CD4-positive, alpha-beta T cell treated with Interleukin-12 subunit alpha and Interleukin-12 subunit beta, for 1 hour (primary cell): ENCODE data around the gene TBC1D20.
"Not testable (repeated sequence)": the region's sequence is repeated elsewhere in the genome, so short reads cannot be mapped to it uniquely, and the experiment has no call there.

Experiments used
- DNase-seq: peaks from one replicate; pipeline ENCODE4 v3.0.0-alpha.2; 2020

Gene TBC1D20, protein sequence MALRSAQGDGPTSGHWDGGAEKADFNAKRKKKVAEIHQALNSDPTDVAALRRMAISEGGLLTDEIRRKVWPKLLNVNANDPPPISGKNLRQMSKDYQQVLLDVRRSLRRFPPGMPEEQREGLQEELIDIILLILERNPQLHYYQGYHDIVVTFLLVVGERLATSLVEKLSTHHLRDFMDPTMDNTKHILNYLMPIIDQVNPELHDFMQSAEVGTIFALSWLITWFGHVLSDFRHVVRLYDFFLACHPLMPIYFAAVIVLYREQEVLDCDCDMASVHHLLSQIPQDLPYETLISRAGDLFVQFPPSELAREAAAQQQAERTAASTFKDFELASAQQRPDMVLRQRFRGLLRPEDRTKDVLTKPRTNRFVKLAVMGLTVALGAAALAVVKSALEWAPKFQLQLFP

DNA sequence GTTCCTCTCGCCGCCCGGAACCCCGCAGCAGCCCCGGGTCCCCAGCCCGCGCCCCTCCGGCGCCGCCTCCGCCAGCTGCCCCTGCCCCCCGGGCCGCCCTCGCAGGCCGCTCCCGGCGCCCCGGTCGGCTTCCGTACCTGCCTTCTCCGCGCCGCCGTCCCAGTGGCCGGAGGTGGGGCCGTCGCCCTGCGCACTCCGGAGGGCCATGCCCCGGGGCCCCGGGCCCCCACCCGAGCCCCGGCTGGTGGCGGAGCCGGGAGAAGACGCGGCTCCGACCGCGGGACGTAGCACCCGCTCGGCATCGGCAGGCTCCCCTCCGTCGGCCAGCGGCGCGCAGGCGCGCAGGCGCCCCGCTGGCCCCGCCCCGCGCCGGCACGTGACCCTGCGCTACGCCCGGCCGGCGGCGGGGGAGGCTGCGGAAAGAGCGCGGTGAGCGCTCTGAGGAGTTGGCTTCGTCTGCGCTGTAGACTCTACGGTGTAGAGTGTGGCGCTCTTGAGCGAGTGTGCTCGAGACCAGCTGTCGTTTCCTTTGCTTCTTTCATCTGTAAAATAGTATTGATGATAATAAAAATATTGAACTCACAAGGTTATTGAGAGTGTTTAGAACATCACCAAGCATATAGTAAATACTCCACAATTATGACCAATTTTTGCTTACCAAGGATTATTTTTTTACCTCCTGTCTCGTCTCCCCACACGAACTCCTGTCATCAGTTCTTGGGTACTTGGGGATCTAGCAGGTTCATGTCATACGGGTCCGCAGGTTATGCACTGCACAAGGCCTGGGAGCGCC lies at the start of gene TBC1D20:
Gene TBC1D20 (minus strand): TSS at position 335 of the 793 bp plus-strand sequence. CDS start 128 bp downstream, at position 207.
- peak; percentile 89 for DNase-seq

DNA sequence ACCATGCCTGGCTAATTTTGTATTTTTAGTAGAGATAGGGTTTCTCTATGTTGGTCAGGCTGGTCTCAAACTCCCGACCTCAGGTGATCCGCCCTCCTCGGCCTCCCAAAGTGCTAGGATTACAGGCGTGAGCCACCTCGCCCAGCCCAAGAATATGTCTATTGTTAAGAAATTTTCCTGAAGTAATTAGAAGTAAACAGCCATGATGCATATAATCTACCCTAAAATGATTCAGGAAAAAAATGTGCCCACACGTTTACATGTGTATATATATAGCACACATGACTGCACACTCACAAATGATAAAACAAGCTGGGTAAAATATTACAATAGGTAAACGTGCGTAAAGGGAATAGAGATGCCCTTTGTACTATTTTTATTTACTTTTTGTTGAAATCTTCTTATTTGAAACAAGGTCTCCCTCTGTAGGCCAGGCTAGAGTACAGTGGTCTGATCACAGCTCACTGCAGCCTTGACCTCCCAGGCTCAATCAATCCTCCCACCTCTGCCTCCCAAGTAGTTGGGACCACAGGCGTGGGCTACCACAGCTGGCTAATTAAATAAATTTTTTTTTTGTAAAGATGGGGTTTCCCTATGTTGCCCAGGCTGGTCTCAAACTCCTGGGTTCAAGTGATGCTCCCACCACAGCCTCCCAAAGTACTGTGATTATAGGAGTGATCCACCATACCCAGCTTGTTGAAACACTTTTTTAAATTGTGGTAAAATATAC lies 48.2 kb upstream of the TBC1D20 start:
- DNase-seq, result not testable (repeated sequence)

DNA sequence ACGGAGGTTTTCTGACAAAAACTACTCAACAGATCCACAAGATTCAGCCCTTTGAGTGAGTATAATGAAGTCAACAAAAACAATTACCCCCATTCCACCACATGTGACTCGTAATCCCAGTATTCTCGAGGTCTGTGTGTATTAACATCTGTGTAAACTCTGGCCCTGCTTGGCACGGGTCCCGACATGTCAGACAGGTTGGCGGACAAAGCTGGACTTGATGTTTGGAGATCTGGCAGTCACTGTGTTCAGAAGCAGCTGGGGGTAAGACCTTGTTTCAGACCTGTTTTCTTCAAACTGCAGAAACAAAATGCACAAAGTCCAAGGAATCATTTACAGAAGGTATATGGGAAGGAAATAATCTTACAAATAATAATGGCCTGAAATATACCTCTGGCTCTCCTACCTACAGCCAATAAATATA lies 46.0 kb upstream of the TBC1D20 start:
- DNase-seq, result not testable (repeated sequence)

DNA sequence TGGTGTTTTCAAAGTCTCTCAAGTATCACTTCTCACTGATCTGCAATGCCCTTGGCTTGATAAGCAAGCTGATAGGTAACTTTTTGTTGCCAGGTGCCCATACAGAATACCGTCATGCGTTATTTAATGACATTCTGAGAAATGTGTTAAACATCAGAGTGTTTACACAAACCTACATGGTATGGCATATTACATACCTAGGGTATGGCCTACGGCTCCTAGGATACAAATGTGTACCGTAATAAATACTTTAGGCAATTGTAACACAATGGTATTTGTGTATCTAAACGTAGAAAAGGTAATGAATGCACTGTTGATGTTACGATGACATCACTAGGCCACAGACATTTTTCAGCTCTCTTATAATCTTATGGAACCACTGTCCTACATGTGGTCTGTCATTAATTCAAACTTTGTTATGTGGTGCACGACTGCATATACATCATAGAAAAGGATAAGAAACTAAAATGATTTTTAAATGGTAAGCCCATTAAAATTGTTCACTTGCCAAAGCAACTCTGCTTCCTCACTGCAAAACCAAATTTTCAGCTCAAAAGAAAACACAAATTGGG lies 45.5 kb upstream of the TBC1D20 start:
- no peak for DNase-seq

DNA sequence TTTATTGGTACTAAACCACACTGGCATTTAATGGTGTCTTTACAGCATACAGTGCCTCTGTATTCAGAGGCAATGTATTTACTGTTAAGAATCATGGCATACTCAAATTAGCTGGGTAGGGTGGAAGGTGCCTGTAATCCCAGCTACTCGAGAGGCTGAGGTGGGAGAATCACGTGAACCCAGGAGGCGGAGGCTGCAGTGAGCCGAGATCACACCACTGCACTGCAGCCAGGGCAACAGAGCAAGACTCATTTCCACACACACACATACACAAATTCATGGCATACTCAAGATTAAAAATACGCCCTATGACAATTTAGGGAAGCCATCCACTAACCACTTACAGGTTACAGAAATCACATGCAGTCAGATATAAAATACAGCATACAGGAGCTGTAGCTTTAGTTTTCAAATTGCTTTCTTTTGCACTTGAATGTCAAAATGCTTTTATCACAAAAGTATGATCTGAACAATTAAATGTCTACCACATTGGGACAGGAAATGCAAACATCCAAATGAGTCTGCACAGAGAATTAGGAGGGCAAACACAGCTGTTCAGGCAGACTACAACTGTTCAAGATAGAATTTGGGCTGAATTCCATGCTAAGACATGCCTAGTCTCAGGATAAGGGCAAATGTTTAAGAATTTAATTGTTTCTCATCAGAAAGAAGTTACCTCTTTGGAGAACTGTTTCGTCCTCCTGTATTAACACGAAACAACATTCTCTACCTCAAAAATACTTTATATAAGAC lies 44.8 kb upstream of the TBC1D20 start:
- no peak for DNase-seq

DNA sequence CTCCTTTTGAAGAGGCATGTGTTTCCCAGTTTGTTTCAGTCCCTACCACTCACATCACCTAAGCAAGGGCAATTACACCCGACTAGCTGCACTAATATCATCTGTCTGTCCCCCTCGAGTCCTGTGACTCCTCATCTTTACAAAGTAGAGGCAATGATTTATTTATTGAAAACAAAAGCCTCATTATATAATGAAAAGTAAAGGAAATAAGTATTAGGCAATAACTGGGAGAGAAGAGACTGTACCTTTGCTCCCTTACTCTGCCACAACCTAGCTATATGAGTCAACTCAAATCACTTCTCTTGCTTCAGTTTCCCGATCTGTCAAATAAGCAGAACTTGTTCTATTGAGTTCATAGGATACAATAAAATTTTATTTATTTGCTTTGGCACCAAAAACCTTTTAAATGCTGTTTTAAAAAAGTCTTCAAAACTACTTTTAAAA lies 42.3 kb upstream of the TBC1D20 start:
- DNase-seq, result no peak

DNA sequence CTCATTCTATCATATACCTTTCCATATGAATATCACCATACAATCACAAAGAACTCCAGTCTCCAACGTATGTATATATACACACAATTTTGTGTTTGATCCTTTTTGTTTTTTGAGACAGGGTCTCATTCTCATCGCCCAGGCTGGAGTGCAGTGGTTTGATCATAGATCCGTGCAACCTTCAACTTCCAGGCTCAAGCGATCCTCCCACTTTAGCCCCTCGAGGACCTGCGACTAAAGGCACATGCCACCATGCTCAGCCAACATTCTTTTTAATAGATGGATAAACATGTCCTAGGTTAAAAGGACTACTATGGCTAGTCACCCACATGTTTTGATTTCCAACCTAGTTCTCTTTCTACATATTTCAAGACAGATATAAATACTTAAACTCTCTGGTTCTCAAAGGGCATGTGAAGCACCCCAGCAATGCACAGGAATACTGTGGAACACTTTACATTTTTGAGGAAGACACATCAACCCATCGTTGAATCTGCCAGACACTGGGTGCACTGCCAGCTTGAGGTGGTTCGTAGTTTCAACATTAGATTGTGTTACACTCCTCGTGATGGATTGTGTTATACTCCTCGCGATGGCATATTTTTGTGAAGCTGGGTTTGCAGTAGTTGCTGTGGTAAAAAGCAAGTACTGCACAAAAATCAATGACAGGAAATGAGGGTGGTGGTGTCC lies 40.9 kb upstream of the TBC1D20 start:
- DNase-seq, result no peak

DNA sequence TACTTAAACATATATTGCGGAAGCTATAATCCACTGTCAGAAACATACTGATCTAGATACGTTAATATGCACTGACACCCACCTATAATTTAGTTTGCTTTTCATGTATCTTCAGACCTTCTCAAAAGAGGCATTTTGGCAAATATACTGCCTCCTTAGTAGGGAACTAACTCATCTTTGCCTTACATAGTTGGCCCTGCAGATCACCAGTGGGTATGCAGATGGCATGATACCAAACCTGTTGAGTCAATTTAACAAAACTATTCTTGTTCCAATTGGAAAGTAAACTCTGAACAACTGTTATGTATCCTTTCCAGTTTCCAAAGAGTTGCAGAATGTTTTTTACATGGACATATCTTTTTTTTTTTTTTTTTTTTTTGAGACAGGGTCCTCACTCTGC lies 35.6 kb upstream of the TBC1D20 start:
- DNase-seq, result no peak

DNA sequence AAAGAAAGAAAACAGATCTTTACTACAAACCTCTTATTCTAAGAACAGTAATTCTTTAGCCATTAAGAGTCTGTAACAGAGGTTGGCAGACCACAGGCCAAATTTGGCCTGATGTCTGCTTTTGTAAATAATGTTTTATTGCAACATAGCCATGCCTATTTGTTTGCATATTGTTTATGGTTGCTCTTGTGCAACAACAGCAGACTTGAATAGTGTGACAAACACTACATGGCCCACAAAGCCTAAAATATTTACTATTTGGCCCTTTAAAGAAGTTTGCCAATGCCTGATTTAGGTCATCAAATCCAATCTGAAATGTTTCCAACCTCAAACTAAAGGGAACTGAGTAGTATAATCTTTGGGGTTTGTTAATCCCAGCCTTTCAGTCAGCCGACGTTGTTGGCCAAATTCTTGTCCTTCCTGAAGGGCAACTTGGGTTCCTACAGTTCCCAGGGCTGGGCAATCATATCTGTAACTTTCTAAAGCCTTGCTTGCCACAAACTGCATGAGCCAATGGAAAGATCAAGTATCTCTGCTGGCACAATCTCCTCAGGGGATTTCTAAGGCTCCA lies 33.9 kb upstream of the TBC1D20 start:
- DNase-seq, result no peak

DNA sequence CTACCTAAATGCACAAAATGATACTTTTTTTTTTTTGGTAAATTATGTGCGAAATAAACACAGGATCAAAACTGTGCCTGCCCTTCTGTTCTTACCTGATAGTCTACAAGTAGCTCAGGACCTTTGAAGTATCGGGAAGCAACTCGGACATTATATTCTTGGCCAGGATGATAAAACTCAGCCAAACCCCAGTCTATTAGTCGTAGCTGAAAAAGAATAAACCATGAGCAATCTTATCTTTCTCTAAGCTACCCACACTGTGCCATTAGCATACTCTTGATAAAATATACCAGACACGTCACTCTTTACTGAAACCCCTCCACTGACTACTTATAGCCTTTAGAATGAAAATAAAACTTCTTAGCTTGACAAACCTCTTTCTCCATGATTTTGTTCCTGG lies 29.8 kb upstream of the TBC1D20 start:
- no peak for DNase-seq

DNA sequence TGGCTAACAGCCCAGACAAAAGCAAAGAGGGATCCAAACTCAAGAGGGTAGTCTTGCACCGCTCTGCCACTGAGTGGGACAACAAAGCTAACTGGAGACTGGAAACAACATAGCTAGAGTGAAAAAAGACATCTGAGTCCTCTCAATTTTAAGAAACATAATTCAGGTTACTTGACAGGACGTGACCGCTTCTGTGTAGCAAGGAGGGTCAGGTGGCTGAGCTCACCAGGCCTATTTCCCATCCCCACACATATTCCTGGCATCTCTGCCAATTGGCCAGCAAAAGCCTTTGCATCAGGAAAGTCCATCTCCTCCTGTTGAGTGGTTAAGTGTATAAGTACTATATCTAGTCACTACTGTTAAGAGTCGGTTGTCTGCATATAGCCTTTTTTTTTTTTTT lies 25.3 kb upstream of the TBC1D20 start:
- DNase-seq, result no peak

DNA sequence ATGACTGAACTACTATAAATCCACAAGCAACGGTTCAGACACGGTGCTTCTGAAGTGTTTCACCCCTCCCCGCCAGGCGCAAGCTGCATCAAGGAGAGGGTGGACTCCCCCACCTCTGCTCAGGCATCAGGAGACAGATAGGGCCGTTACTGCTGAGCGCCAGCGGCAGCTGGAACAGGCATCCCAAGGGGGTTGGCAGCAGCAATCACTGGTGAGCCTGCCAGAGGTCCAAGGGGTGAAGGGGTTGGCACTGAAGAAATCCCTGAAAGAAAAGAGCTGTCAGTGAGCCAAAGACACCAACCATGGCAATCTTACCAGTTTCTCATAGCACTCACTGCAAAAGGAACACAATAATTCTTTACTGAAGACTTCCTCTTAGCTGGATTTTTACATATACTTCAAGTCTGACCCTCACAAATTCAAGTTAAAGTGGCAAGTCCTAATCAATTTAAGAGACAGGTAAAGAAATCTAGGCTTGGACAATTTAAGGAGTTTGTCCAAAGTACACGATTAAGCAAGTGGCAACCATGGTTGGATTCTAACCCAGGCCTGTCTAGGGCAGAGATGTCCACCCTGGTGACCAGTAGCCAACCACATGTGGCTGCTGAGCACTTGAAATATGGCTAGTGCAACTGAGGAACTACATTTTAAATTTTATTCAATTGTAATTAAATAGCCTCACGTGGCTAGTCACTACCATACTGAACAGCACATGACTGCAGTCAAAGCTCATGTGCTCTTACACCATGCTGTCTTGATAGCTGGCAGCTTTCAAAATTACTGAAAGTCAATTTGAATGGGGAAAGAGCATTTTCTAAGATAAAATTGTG lies 21.7 kb upstream of the TBC1D20 start:
- no peak for DNase-seq

DNA sequence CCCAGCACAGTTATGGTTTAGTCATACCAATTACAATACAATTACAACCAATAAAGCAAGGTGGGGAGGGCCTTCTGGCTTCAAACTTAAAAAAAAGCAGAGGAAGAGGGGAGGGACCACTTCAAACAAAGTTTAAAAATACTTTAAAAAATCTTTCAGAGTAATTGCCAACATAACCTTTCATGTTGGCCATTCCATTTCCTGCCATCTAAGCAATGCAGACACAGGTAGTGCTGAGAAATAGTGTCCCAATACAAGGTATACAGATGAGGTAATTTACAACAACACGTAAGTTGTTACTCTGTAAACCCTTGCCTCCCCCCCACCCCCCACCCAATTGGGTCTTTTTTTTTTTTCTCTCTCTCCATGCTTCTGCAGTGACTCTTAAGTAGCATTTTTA lies 18.8 kb upstream of the TBC1D20 start:
- DNase-seq, result peak; percentile 40

DNA sequence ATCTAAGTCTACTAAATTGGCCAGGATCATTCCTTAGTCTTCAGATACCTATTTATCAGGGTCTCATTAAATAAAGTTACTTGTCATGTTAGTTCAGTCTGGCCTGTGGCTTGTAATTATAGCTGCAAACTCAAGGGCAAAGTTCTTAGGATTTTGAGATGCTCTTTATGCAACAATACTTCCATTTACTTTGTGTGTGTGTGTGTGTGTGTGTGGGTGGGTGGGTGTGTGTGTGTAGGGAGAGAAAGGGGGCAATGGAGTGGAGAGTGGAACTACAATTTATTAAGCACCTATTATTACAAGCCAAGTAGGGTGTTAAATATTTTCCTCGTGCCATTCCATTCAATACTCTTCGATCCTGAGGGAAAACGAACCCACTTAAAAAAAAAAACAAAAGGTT lies 17.7 kb upstream of the TBC1D20 start:
- DNase-seq, result no peak

DNA sequence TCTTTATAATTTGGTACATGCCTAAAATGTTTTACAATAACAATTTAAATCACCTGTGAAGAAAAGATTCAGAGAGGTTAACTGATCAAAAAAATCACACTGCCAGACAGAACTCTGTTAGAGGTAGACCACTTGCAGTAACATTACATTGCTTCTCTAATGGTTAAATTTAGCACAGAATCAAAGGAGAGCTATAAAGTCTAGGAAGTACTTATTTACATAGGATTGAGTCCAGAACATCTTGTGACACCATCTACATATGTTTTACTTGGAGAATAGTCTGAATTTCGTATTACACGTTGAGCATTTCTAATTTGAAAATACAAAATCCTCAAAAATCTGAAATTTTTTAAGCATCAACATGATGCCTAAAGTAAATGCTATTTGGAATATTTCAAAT lies 17.2 kb upstream of the TBC1D20 start:
- no peak for DNase-seq

DNA sequence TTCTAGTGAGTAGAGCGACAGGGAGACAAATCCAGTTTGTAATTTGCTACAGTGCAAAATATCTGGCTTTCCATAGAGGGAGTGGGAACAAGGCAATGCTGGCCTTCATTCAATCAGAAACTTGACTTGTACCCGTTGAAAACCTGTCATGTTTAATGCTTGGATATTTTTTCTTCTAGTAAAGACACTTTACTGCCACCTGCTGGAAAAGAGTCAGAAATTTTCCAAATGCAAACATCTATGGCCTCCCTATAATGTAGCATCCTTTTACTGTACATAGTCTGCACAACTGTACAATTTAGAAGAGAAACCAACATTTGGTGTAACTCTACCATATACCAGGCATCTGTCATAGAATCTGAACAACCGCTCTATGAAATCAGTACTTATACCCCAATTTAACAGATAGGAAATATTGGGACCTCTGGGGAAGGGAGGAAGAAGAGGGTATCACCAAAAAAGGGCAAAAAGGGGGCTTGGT lies 16.7 kb upstream of the TBC1D20 start:
- peak; percentile 79 for DNase-seq

DNA sequence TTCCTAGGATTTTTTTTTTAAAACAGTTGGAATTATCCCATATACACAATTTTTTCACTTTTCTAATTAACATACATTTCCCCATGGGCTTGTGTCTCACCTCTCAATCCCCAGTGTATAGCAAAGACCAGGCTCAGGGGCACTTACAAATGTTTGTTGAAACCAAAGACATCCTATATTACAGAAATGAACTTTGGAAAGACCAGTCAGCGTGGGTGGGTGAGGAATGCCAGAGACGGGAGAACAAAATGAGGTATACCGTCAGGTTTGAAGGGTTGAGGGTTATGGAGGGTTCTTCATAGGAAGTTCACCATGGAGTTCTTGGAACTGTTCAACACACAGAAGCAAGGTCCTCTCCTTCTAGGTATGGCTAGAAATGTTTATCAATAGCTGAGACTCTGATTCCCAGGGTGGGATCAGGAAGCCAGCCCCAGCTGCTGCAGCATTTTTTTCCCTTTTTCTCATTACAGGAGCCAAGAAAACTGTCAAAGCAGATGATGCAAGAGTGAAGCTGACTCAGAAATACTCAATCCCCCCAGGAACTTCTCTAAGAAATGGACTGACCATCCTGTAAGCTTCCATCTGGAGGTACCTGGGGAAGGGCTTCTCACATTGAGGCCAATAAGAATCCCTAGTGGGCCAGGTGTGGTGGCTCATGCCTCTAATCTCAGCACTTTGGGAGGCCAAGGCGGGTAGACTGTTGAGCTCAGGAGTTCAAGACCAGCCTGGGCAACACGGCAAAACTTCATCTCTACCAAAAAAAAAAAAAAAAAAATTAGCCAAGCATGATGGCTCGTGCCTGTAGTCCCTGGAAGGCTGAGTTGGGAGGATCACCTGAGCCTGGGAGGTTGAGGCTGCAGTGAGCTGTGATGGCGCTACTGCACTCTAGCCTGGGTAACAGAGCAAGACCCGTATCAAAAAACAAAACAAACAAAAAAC lies 15.9 kb upstream of the TBC1D20 start:
- no peak for DNase-seq

DNA sequence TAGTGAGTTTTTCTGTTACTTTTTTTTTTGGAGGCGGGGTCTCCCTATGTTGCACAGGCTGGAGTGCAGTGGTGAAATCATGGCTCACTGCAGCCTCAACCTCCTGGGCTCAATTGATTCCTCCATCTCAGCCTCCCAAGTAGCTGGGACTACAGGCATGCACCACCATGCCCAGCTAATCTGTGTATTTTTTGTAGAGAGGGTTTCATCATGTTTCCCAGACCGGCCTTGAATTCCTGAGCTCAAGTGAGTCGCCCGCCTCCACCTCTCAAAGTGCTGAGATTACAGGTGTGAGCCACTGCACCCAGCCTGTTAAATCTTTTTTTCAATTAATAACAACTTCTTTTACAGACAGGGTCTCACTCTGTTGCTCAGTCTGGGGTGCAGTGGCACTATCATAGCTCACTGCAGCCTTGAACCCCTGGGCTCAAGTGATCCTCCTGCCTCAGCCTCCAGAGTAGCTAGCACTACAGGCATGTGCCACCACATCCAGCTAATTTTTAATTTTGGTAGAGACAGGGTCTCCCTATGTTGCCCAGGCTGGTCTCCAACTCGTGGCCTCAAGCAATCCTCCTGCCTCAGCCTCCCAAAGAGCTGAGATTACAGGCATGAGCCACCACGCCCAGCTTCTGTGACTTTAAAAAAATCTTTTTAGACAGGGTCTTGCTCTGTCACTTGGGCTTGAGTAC lies 14.4 kb upstream of the TBC1D20 start:
- not testable (repeated sequence) for DNase-seq
